Activated CD4-positive, alpha-beta T cell treated with anti-CD3 and anti-CD28 coated beads, Interleukin-2, amount 10 ng/mL, durations not matched to agents 7 days and 5 days (primary cell): ENCODE results near the gene PDZK1IP1. TPM values are rescaled to one million over a fixed set of nuclear protein-coding genes. Genes with fewer than 3 reads are reported as not detected.
"Not testable (repeated sequence)": the region's sequence is repeated elsewhere in the genome, so short reads cannot be mapped to it uniquely, and the experiment has no call there.

ENCODE experiments used
- CTCF ChIA-PET: fragments of 350-600 bp; sonication (Branson Sonifier 250); formaldehyde crosslinking; loops from one replicate; lab custom pipeline; 2021; ENCODE audit warnings: antibody characterized with exemption; lab: Charles Lee
- POLR2A ChIA-PET: fragments of 350-600 bp; sonication (Branson Sonifier 250); formaldehyde crosslinking; loops from one replicate; lab custom pipeline; 2021; ENCODE audit warnings: antibody characterized with exemption; lab: Charles Lee
- DNase-seq: peaks from one replicate; pipeline ENCODE4 v3.0.0-alpha.2; 2020
- H3K27ac Mint-ChIP-seq: one replicate; pipeline ENCODE4 v1.8.0; 2021; ENCODE audit warnings: mild to moderate bottlenecking, moderate library complexity, mixed read lengths
- H3K27me3 Mint-ChIP-seq: one replicate; pipeline ENCODE4 v1.8.0; 2021; ENCODE audit warnings: mixed read lengths
- H3K36me3 Mint-ChIP-seq: one replicate; pipeline ENCODE4 v1.8.0; 2021; ENCODE audit warnings: low read depth, mixed read lengths
- H3K4me1 Mint-ChIP-seq: one replicate; pipeline ENCODE4 v1.8.0; 2021; ENCODE audit warnings: mixed read lengths
- H3K4me3 Mint-ChIP-seq: one replicate; pipeline ENCODE4 v1.8.0; 2021; ENCODE audit warnings: mild to moderate bottlenecking, moderate library complexity, mixed read lengths
- H3K9me3 Mint-ChIP-seq: one replicate; pipeline ENCODE4 v1.8.0; 2021; ENCODE audit warnings: mixed read lengths
- total RNA-seq, 2 experiments: library from RNA; stranded (reverse); gene quantifications; one replicate each; pipeline ENCODE4 v1.2.3, GENCODE V29; 2021

Gene PDZK1IP1
- total RNA-seq, 2 experiments from 2014 or later, result not detected

GRCh38 chr1:47203504-47203903 is 13.7 kb upstream of the PDZK1IP1 start:
- H3K9me3 Mint-ChIP-seq, H3K4me1 Mint-ChIP-seq, DNase-seq, H3K27ac Mint-ChIP-seq, H3K36me3 Mint-ChIP-seq, H3K4me3 Mint-ChIP-seq, POLR2A ChIA-PET: not testable (repeated sequence)
- H3K27me3 Mint-ChIP-seq, result peaks cover 38% of the 10 kb centered on the region
- CTCF ChIA-PET, result interaction anchor here (0.6 kb wide), 1 partner anchor 44 kb away, joined by 3 read pairs; no protein-coding TSS in a partner anchor

GRCh38 chr1:47201179-47201578 is 11.3 kb upstream of the PDZK1IP1 start:
- Mint-ChIP-seq H3K4me1 (no peaks in the 10 kb centered on the region), H3K9me3 (no peaks in the 10 kb centered on the region), H3K36me3 (no peaks in the 10 kb centered on the region), H3K4me3 (no peak overlapping the region), H3K27me3 (peaks cover 38% of the 10 kb centered on the region), H3K27ac (no peak overlapping the region)
- DNase-seq, result no peak
- POLR2A ChIA-PET, result no interaction called here
- CTCF ChIA-PET, result interaction anchor here (1.6 to 1.7 kb wide), 2 partner anchors 22 kb away, joined by 5 to 8 read pairs; no protein-coding TSS in a partner anchor

GRCh38 chr1:47198214-47198613 is 8.4 kb upstream of the PDZK1IP1 start:
- no peaks in the 10 kb centered on the region for H3K4me1 Mint-ChIP-seq
- POLR2A ChIA-PET, result no interaction called here
- CTCF ChIA-PET, result no interaction called here
- DNase-seq, result no peak
- H3K4me3 Mint-ChIP-seq, result no peak overlapping the region
- H3K27me3 Mint-ChIP-seq, result peaks cover 23% of the 10 kb centered on the region
- no peaks in the 10 kb centered on the region for H3K9me3 Mint-ChIP-seq
- H3K36me3 Mint-ChIP-seq, result no peaks in the 10 kb centered on the region
- H3K27ac Mint-ChIP-seq, result no peak overlapping the region

- no peak overlapping the region for H3K4me3 Mint-ChIP-seq
- no peaks in the 10 kb centered on the region for H3K9me3 Mint-ChIP-seq
- CTCF ChIA-PET, result interaction anchor here (1.9 kb wide), 1 partner anchor 12 kb away, joined by 5 read pairs; no protein-coding TSS in a partner anchor
- H3K36me3 Mint-ChIP-seq, result no peaks in the 10 kb centered on the region
- DNase-seq, result no peak
- H3K27me3 Mint-ChIP-seq, result peaks cover 20% of the 10 kb centered on the region
- no peak overlapping the region for H3K27ac Mint-ChIP-seq
- POLR2A ChIA-PET, result no interaction called here
- peaks cover 1% of the 10 kb centered on the region for H3K4me1 Mint-ChIP-seq
Measured at GRCh38 chr1:47196622-47197021, 6.8 kb upstream of the PDZK1IP1 start.

GRCh38 chr1:47195981-47196380 is 6.1 kb upstream of the PDZK1IP1 start:
- H3K36me3 Mint-ChIP-seq, DNase-seq, H3K9me3 Mint-ChIP-seq, H3K4me3 Mint-ChIP-seq, POLR2A ChIA-PET, H3K4me1 Mint-ChIP-seq, H3K27ac Mint-ChIP-seq: not testable (repeated sequence)
- CTCF ChIA-PET, result interaction anchor here (1.1 to 1.9 kb wide), 2 partner anchors 11 to 240 kb away, joined by 3 to 5 read pairs; no protein-coding TSS in a partner anchor
- peaks cover 16% of the 10 kb centered on the region for H3K27me3 Mint-ChIP-seq

- Mint-ChIP-seq H3K4me1 (peaks cover 1% of the 10 kb centered on the region), H3K27me3 (peaks cover 11% of the 10 kb centered on the region), H3K9me3 (no peaks in the 10 kb centered on the region), H3K4me3 (no peak overlapping the region), H3K27ac (no peak overlapping the region), H3K36me3 (no peaks in the 10 kb centered on the region)
- ChIA-PET POLR2A (no interaction called here), CTCF (interaction anchor here (1.1 to 4.7 kb wide), 4 partner anchors 10 to 68 kb away, joined by 3 to 23 read pairs (median 22); no protein-coding TSS in a partner anchor)
- no peak for DNase-seq
Measured at GRCh38 chr1:47194311-47194710, 4.5 kb upstream of the PDZK1IP1 start.

- H3K4me1 Mint-ChIP-seq, H3K27ac Mint-ChIP-seq, POLR2A ChIA-PET, H3K36me3 Mint-ChIP-seq, H3K4me3 Mint-ChIP-seq, H3K9me3 Mint-ChIP-seq, H3K27me3 Mint-ChIP-seq, DNase-seq: not testable (repeated sequence)
- CTCF ChIA-PET, result interaction anchor here (0.8 to 4.7 kb wide), 13 partner anchors 10 to 533 kb away, joined by 3 to 23 read pairs (median 5); partner anchors contain the start of gene FOXD2
Measured at GRCh38 chr1:47193496-47193895, 3.7 kb upstream of the PDZK1IP1 start.

GRCh38 chr1:47192458-47193384 is 2.9 kb upstream of the PDZK1IP1 start:
- H3K4me3 Mint-ChIP-seq, result no peak overlapping the region
- H3K27me3 Mint-ChIP-seq, result peaks cover 7% of the 10 kb centered on the region
- H3K36me3 Mint-ChIP-seq, result no peaks in the 10 kb centered on the region
- no peak overlapping the region for H3K27ac Mint-ChIP-seq
- ChIA-PET POLR2A (interaction anchor here (0.6 kb wide), 1 partner anchor 196 kb away, joined by 3 read pairs; no protein-coding TSS in a partner anchor), CTCF (interaction anchor here (0.8 to 4.7 kb wide), 14 partner anchors 9 to 533 kb away, joined by 3 to 23 read pairs (median 5); partner anchors contain the start of gene FOXD2)
- no peaks in the 10 kb centered on the region for H3K9me3 Mint-ChIP-seq
- peak; percentile 73 for DNase-seq
- H3K4me1 Mint-ChIP-seq, result peaks cover 1% of the 10 kb centered on the region

GRCh38 chr1:47191940-47192457 is 2.2 kb upstream of the PDZK1IP1 start:
- Mint-ChIP-seq H3K36me3 (no peaks in the 10 kb centered on the region), H3K4me3 (no peak overlapping the region), H3K4me1 (peaks cover 1% of the 10 kb centered on the region), H3K27me3 (peaks cover 7% of the 10 kb centered on the region), H3K27ac (no peak overlapping the region), H3K9me3 (no peaks in the 10 kb centered on the region)
- DNase-seq, result no peak
- POLR2A ChIA-PET, result no interaction called here
- CTCF ChIA-PET, result interaction anchor here (0.8 to 4.7 kb wide), 6 partner anchors 8 to 35 kb away, joined by 3 to 23 read pairs (median 14); no protein-coding TSS in a partner anchor

- Mint-ChIP-seq H3K9me3 (no peaks in the 10 kb centered on the region), H3K27me3 (peaks cover 7% of the 10 kb centered on the region), H3K36me3 (no peaks in the 10 kb centered on the region), H3K4me3 (no peak overlapping the region), H3K4me1 (peaks cover 1% of the 10 kb centered on the region), H3K27ac (no peak overlapping the region)
- ChIA-PET POLR2A (no interaction called here), CTCF (interaction anchor here (0.7 to 4.7 kb wide), 3 partner anchors 7 to 627 kb away, joined by 3 to 23 read pairs (median 6); partner anchors contain the start of gene FOXD2)
- DNase-seq, result no peak
Measured at GRCh38 chr1:47190857-47191256, 1.0 kb upstream of the PDZK1IP1 start.

GRCh38 chr1:47190509-47190855 is 646 bp upstream of the PDZK1IP1 start:
- CTCF ChIA-PET, result interaction anchor here (0.7 to 1.4 kb wide), 4 partner anchors 11 to 628 kb away, joined by 3 to 11 read pairs (median 4); partner anchors contain the start of gene FOXD2
- Mint-ChIP-seq H3K36me3 (no peaks in the 10 kb centered on the region), H3K4me3 (no peak overlapping the region), H3K27ac (no peak overlapping the region), H3K4me1 (peaks cover 1% of the 10 kb centered on the region), H3K9me3 (no peaks in the 10 kb centered on the region), H3K27me3 (peaks cover 7% of the 10 kb centered on the region)
- POLR2A ChIA-PET, result no interaction called here
- DNase-seq, result no peak

GRCh38 chr1:47188791-47189785 is 748 bp downstream of the PDZK1IP1 start:
- CTCF ChIA-PET, result interaction anchor here (1.0 to 2.2 kb wide), 5 partner anchors 10 to 248 kb away, joined by 3 to 12 read pairs (median 6); partner anchors contain the start of gene FOXD2
- H3K27me3 Mint-ChIP-seq, result peaks cover 4% of the 10 kb centered on the region
- H3K4me1 Mint-ChIP-seq, result peaks cover 1% of the 10 kb centered on the region
- no peaks in the 10 kb centered on the region for H3K36me3 Mint-ChIP-seq
- DNase-seq, result no peak
- H3K9me3 Mint-ChIP-seq, result no peaks in the 10 kb centered on the region
- H3K27ac Mint-ChIP-seq, result no peak overlapping the region
- no peak overlapping the region for H3K4me3 Mint-ChIP-seq
- POLR2A ChIA-PET, result no interaction called here
